Right ventricle myocardium superior (tissue), 1 donor: Measurements from ENCODE around the gene ZDHHC16. TPM values are rescaled to one million over a fixed set of nuclear protein-coding genes. Genes with fewer than 3 reads are reported as not detected.

Source experiments
- ATAC-seq: fragments of 200-7000 bp; cut with Tn5 transposase; one replicate; pipeline ENCODE4 v1.9.1; 2020; ENCODE audit warnings: mild to moderate bottlenecking; ENCODE audit not compliant: poor library complexity
- DNase-seq: peaks from one replicate; pipeline ENCODE4 v3.0.0-alpha.2; 2020
- intact Hi-C: fragments of 100-400 bp; cut with DNase I; formaldehyde crosslinking; loops from one replicate; pipeline ENCODE4 v1.11.2; 2022
- total RNA-seq: library from RNA; stranded (reverse); fragmentation: NEBNext Ultra II Directional; extraction: Animal tissue kit (Norgen Biotek cat#: 25700); gene quantifications from one replicate; pipeline ENCODE4 v1.2.1, GENCODE V29; 2021
- donor health status: DM: no; HTN: yes; CAD: no; lungs with severe emphysema.

The ZDHHC16 gene
- total RNA-seq, 1 donor from 2014 or later: 18.5 TPM

GRCh38 chr10:97498841-97499560, 53.0 kb downstream of the ZDHHC16 start, which contains the start of gene UBTD1:
Gene UBTD1 (plus strand): TSS chr10:97498924. CDS start chr10:97499204, 280 bp downstream.
- ATAC-seq (peak; percentile 9), DNase-seq (peak; percentile 71)
- intact Hi-C loops: no loop called here

DNA sequence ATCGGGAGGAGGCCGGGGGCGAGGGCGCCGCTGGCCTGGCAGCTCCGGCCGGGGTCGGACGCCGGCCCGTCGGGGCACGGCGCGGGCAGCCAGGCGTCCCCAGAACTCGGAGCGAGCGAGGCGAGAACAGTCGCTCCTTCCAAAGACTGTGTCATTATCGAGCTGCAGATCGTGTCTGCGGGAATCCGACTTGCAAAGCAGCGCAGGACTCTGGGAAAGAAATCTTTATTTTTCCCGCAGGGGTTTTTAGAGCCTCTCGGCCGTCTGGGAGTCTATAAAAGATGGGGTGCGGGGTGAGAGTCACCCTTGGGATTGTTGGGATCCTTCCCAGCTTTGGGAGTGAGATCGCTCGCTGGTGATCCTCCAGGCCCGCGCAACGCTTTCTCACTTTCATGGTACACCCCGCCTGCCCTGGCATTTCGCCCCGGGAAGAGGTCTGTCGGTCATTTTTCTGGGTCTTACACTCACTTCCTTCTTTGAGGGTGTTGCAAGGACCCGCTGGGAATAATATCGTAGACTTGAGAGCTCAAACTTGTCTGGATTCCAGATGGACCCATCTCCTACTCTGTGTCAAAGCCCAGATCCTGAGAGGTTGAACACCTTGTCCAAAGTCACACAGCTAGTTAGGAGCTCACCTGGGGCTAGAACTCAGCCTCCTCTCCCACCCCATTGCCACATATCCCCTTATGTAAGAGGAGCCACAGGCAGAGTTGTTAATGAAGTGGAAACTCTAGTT, 53.8 kb downstream of the ZDHHC16 start:
- peak; percentile 89 for DNase-seq
- intact Hi-C loops: no loop called here

DNA sequence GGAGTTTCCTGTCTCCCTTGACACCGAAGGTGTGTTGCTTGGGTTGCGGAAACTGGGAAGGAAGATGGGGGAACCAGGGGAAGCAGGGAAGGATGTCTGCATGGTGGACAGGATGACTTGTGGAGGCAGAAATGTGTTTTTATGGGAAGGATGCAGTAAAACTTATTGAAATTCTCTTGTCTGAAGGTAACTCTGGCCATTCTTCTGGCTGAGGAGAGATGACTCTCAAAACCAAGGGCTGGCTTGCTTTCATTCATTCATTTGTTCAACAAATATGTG, 54.3 kb downstream of the ZDHHC16 start:
- ATAC-seq: no peak
- DNase-seq: no peak
- intact Hi-C loops: no loop called here

More for the DNA sequence above, 53.8 kb downstream of the ZDHHC16 start:
- ATAC-seq: no peak

DNA sequence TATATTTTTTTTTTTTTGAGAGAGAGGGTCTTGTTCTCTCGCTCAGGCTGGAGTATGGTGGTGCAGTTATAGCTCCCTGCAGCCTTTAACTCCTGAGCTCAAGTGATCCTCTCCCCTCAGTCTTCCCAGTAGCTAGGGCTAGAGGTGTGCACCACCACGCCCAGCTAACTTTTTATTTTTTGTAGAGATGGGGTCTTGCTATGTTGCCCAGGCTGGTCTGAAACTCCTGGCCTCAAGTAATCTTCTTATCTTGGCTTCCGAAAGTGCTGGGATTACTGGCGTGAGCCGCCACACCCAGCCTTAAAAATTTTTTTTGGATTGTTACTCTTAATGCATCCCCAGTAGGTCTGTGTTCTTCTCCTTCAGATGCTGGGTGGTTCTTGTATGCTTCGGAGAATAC, 56.9 kb downstream of the ZDHHC16 start:
- ATAC-seq: no peak
- no peak for DNase-seq
- intact Hi-C loops: no loop called here

DNA sequence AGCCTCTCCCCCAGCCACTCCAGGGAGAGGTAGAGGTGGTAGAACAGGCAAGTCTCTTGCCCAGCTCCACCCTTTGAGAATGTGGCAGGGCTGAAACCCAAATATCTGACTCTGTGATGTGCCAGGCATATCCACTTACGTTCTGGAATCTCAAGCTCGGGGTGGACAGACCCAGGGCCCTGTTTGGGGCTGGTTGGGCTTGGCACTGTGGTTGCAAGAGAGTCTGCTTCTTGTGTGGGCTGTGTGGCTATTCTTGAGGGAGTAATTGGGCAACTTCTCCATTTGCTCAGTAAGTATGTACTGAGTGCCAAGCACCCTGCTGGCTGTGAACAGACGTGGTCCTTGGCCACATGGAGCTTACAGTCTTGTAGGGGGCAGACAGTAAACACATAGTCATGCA, 57.4 kb downstream of the ZDHHC16 start:
- DNase-seq (peak; percentile 66), ATAC-seq (peak; percentile 18)
- intact Hi-C loops: no loop called here

GRCh38 chr10:97505152-97505551, 59.2 kb downstream of the ZDHHC16 start:
- ATAC-seq (no peak), DNase-seq (no peak)
- intact Hi-C loops: no loop called here

GRCh38 chr10:97506199-97506991, 60.4 kb downstream of the ZDHHC16 start:
- DNase-seq (no peak), ATAC-seq (no peak)
- intact Hi-C loops: no loop called here

Other genes with a start within 250 kb of the ZDHHC16 start
- 5.9 TPM for gene ARHGAP19, start 153.5 kb upstream of the ZDHHC16 start, total RNA-seq
- 5.3 TPM for gene FRAT1, start 126.9 kb upstream of the ZDHHC16 start, total RNA-seq
- 8.4 TPM for gene FRAT2, start 111.4 kb upstream of the ZDHHC16 start, total RNA-seq
- gene RRP12, start 44.8 kb upstream of the ZDHHC16 start, total RNA-seq: 10.9 TPM
- 187 TPM for gene PGAM1, start 20.0 kb upstream of the ZDHHC16 start, total RNA-seq
- gene EXOSC1, start 169 bp upstream of the ZDHHC16 start, total RNA-seq: 14.5 TPM
- 34.0 TPM for gene MMS19, start 52.2 kb downstream of the ZDHHC16 start, total RNA-seq
- gene UBTD1, start 52.7 kb downstream of the ZDHHC16 start, total RNA-seq: 26.7 TPM
- 152 TPM for gene ANKRD2, start 126.6 kb downstream of the ZDHHC16 start, total RNA-seq
- gene HOGA1, start 138.2 kb downstream of the ZDHHC16 start, total RNA-seq: 18.7 TPM
- 0.48 TPM for gene C10orf62, start 143.5 kb downstream of the ZDHHC16 start, total RNA-seq
- 8.1 TPM for gene MORN4, start 187.3 kb downstream of the ZDHHC16 start, total RNA-seq
- gene PI4K2A, start 194.5 kb downstream of the ZDHHC16 start, total RNA-seq: 9.9 TPM
- 7.9 TPM for gene AVPI1, start 241.1 kb downstream of the ZDHHC16 start, total RNA-seq